ENCODE measurements around the gene DDX52.
A peak's percentile ranks its signal among the peaks of the same experiment; 100 is the strongest.
"Not testable (repeated sequence)": the region's sequence is repeated elsewhere in the genome, so short reads cannot be mapped to it uniquely, and the experiment has no call there.

Gene DDX52

DNA sequence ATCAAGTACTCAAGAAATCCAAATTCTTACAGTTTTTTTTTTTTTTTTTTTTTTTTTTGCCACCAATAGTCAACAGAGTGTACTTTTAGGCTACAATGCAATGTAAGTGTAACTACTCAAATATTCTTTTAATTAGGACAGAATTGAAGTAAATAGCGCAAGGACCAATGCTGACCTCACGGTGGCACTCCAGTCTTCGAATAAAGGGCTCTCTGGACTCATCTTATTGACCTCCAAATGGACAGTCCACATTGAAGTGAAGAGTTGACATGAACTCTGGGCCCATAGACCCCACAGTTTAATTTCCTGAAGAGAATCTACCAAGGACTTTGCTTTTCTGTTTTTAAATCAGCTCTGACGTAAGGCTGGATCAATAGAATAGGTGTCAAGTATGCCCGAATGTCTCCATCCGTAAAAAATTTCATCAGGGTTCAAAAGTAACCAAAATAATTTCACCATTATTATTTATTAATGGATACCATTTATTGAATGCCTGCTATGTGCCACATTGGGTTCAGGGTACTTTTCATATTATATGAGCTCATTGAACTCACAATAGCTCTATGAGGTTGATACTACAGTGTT lies 7.3 kb upstream of the DDX52 start:
- peak; percentile 28 for DNase-seq

DNA sequence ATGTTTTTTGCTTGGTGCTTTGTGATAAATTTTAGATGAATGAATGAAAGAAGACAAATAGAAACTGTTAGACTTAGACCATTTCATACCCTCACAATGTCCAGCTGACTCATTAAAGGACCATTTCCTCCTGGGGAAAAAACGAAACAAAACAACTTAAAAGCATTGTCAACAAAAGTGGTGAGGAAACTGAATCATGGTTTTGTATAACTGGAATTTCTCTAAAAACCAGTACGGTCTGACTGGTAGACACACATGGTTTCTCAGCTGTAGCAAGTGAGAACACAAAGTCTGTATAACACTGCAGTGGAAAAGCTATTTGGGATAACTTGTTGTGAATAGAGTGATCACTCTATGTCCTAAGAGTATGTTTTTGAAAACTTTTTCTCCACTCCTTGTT lies 5.3 kb upstream of the DDX52 start:
- no peak for DNase-seq

GRCh38 chr17:37647856-37648255 lies 4.6 kb upstream of the DDX52 start:
- no peak for DNase-seq

DNA sequence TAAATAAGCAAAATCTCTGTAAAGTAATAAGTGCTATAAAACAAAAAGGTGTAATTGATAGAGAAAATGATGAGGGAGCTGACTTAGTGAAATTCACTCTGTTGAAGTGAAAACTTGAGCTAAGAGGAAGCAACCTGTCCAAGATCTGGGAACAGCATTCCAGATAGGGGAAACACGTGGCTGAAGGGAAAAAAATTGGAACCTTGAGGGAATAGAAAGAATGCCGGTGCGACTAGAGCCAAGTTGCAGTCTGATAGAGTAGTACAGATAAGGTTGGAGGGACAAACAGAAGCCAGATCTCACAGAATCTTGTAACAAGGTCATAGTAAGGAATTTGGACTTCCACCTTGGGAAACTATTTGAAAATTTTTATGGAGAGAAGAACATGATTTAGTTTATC lies 623 bp upstream of the DDX52 start:
- DNase-seq, result no peak

DNA sequence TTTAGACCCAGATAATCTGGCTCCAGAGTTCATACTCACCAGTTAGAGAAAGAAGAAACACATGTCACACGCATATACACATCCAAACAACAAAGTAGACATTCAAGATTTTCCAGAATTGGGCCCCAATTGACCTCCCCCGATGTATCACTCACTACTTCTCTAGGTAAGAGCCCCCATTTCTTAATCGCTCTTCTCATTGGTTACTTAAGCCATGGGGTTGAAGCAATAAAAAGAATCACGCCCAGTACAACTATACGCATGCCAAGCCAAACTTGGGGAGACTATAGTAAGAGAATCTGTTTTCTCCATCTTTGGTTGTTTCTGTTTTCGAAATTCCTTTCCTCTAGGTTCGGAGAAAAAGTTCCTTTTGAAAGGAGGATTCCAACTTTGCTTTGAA lies 565 bp downstream of the DDX52 start:
- DNase-seq, result no peak

DNA sequence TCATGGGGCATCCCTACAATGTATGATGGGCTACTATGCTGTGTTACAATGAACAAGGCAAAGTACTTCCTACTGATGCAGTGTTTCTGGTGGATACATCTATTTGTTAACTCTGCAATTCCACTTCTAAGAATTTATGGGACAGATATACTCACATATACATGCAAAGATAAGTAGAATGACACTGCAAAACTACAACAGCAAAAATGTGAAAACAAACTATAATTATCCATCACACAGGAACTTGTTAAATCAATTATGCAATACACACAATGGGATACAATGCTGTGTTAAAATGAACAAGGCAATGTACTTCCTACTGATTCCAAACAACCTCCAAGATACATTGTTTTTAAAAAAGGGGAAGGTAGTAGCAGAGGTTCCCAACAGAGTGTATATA lies 3.2 kb downstream of the DDX52 start:
- DNase-seq, result no peak

DNA sequence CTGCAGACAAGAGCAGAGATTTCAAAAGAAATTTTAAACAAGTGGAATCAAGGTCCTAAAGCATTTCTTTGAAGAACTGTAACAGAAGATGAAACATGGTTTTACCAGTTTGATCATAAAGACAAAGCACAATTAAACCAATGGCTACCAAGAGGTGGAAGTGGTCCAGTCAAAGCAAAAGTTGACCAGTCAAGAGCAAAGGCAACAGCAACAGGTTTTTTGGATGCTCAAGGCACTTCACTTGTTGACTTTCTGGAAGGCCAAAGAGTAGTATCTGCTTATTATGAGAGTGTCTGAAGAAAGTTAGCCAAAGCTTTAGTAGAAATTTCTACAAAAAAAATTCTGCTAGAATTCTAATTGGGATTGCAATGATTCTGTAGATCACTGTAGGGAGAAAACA lies 5.3 kb downstream of the DDX52 start:
- no peak for DNase-seq

DNA sequence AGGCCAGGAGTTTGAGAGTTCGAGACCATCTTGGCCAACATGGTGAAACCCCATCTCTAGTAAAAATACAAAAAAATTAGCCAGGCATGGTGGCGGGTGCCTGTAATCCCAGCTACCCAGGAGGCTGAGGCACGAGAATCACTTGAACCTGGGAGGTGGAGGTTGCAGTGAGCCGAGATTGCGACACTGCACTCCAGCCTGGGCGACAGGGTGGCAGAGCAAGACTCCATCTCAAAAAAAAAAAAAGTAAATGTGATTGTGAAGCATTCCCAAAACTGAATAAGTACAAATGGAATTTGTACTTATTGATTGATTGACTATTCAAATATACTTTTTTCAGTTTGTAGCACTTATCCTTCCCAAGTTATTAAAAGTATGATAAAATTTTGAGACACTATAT lies 26.8 kb downstream of the DDX52 start:
- not testable (repeated sequence) for DNase-seq

DNA sequence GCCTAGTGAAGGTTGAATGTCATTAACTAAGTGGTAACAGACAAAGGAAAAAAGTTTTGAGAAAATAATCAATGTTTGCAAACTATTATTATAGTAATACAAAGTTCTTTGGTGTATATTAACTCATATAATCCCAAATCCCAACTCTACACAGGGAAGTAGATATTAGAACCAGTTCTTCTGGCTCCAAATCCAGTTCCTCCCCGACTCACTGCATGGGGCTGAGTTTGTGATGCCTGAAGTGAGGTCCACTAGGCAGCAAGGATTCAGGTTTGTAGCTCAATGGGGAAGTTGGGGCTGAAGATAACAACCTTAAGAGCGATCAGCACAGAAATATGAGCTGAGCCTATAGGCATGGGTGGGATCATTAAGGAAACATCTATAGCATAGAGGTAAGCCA lies 28.4 kb downstream of the DDX52 start:
- DNase-seq, result no peak

DNA sequence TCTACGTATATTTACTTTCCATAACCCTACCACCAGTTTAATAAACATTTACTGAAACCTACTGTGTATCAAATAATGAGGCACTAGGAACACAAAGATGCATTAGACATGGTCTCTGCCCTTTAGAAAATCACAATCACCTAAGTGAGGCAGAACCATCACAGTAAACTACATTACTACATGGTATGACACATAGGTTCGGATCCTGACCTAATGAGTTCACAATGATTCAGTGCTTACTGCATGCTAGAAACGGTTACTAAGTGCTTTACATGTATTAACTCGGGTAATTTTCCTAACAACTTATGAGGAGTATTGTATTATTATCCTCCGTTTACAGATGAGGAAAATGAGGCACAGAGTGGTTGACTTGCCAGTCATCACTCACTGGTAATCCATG lies 28.9 kb downstream of the DDX52 start:
- DNase-seq, result no peak

DNA sequence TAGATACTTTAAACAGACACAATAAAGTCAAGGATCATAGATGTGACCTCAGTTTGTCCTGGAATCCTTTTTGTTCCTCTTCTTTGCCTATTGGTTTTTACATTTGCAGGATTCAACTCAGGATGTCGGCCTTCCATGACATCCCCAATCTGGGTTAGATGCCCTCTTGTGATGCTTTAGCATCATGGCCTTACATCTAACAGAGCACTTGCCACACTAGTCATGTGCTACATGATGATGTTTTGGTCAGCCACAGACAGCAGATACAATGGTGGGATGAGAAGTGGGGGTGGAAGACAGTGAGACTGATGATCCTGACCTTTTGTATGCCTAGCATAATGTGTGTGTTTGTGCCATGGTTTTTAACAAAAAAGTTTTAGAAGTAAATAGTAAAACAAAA lies 32.3 kb downstream of the DDX52 start:
- no peak for DNase-seq

DNA sequence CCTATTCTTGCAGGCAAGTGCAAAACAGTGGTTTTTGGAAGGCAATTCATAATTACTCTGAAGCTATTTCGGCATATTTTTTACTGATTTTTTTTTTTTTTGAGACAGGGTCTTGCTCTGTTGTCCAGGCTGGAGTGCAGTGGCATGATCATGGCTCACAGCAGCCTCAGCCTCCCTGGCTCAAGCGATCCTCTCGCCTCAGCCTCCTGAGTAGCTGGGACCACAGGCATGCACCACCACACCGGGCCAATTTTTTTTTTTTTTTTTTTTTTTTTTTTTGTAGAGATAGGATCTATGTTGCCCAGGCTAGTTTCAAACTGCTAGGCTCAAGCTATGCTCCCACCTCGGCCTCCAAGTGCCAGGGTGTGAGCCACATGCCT lies 33.2 kb downstream of the DDX52 start:
- DNase-seq, result not testable (repeated sequence)

DNA sequence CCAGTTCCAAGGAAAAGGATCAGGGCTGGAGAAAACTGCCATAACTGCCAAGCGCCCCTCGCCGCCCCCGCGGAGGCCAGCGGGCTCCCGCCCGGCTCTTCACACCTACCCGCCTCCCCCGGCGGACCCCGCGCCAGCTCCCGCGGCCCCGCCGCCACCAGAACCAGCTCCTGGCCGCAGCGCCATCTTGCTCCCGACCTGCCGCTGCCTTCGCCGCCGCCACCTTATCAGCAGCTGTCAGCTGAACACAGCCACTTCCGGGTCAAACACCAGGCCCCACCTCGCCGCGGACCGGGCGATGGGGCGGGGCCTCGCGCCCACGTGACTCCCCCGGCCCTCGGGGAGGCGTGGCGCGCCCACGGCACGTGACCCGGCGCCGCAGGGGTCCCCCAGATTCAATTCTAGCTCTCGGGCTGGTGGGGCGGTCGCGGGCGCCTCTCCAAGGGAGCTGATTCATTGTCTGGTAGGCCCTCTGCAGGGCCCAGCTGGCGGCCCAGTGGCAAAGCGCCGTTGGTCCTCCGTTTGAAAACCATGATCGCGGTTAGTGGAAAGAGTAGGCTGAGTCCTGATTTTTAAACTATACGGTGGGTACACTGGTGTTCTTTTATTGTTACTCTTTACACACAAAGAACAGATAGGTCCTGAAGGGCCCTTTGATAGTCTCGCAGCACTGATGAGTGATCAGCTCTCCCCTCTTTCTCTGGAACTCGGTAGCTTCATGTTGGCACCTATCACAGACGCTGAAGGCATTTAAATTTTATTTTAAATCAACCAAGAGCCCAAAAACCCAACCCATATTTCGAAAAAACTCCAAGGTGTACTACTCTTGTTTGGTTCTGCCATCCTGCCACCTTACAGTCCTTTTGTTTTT lies 33.8 kb downstream of the DDX52 start, which contains the start of gene SYNRG:
TSS of gene SYNRG (minus strand) at position 249 of the 871 bp plus-strand sequence. CDS start at position 186, 63 bp downstream.
- peak; percentile 93 for DNase-seq

- DNase-seq, result peak; percentile 36
These were observed 34.7 kb downstream of the DDX52 start for GRCh38 chr17:37608351-37609169.

GRCh38 chr17:37607637-37608331 lies 35.5 kb downstream of the DDX52 start:
- no peak for DNase-seq

DNA sequence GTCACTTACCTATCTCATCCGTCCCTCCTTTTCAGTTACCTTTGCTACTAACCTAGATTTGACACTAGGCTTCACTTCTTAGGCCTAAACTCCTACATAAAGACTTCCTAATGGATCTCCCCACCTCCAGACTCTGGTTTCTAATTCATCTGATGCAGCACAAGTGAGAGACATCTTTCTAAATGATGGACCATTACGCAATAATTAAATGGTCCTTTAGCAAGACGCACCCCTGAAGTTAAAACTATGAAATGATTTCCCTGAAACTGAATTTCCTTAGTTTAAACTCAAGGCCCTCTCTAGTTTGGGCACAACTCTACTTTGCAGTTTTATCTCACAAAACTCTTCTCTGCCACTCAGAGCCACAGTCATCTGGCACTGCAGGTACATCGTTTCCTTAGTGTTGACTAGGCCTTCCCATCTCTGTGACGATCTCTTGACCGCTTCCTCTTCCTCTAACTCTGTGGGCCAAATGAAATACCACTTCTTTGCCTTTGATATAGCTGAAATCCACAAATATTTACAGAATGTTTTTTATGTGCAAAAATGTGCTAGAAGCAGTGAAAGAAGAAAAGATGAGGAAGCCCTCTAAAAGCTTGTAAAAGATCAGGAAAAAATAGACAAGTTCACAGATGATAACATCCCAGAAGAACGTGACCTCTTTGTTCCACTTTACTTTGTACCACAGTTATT lies 37.3 kb downstream of the DDX52 start:
- no peak for DNase-seq

- DNase-seq, result no peak
These were observed 38.2 kb downstream of the DDX52 start for GRCh38 chr17:37605081-37605480.

DNA sequence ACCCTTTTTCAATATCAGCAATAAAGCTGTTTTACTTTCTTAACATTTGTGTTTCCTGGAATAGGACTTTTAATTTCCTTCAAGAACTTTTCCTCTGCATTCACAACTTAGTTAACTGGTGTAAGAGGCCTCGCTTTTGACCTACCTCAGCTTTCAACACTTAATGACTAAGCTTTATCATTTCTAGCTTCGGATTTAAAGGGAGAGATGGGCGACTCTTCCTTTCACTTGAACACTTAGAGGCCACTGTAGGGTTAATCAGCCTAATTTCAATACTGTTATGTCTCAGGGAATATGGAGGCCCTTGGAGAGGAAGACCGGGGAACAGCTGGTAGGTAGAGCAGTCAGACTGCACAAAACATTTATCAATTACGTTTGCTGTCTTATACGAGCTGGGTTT lies 38.7 kb downstream of the DDX52 start:
- DNase-seq, result no peak

GRCh38 chr17:37598145-37598544 lies 45.1 kb downstream of the DDX52 start:
- no peak for DNase-seq

DNA sequence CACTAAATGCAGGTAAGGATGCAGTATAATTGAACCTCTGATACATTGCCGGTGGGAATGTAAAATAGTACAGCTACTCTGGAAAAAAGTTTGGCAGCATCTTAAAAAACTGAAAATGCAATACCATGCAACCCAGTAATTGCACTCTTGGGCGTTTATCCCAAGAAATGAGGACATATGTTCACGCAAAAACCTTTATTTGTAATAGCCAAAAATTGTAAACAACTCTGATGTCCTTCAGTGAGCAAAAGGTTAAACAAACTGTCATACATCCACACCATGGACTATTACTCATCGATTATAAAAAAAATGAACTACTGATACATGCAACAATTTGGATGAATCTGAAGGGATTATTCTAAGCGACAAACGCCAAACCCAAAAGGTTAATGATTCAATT lies 51.0 kb downstream of the DDX52 start:
- no peak for DNase-seq

- DNase-seq, result no peak
These were observed 58.2 kb downstream of the DDX52 start for GRCh38 chr17:37585066-37585465.

DNA sequence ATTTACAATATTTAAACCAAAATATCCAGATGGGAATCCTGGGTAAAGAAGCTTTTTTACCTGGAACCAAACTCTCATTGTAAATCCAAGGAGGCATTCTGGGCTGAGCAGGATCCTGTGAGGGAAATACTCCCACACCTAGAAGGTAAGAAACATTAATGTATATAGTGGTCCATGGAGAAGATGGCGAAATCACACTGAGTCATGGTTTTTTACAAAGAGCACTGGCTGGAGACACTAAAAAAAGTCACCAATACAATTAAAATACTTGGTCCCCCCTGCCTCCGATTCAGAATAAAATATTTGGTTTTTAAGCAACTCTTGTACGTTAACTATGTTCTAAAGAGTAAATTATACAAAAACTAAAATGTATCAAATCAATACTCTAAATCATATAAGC lies 67.0 kb downstream of the DDX52 start:
- no peak for DNase-seq
